HepG2 (cell line): ENCODE data around the gene ABTB2. TPM values are rescaled to one million over a fixed set of nuclear protein-coding genes. Genes with fewer than 3 reads are reported as not detected.

Source experiments
- AHR ChIP-seq: IDR thresholded peaks from 2 replicates; pipeline ENCODE4 v1.6.1; 2018; ENCODE audit warnings: missing genetic modification reagents, missing compliant biosample characterization
- EP300 ChIP-seq, 3 experiments: sonication (generic) in 1 of 3; formaldehyde crosslinking in 1 of 3; IDR thresholded peaks; 2 replicates each; pipeline versions ENCODE4 v1.5.1 to v1.6.1; 2011 to 2020; ENCODE audit warnings: low read depth in 2 of 3, low read length in 2 of 3, borderline replicate concordance in 1 of 3, improper control_type of control experiment in 1 of 3, mild to moderate bottlenecking in 1 of 3, missing genetic modification reagents in 1 of 3, moderate library complexity in 1 of 3
- FOXK1 ChIP-seq: sonication (generic); formaldehyde crosslinking; IDR thresholded peaks from 2 replicates; pipeline ENCODE4 v1.4.0; 2020; ENCODE audit warnings: low read depth, missing genetic modification reagents, borderline replicate concordance
- GATAD2A ChIP-seq: IDR thresholded peaks from 2 replicates; pipeline ENCODE4 v1.6.1; 2016
- IRX3 ChIP-seq: sonication (generic); formaldehyde crosslinking; IDR thresholded peaks from 2 replicates; pipeline ENCODE4 v1.8.1; 2023; ENCODE audit warnings: mild to moderate bottlenecking, low read depth, missing genetic modification reagents, borderline replicate concordance
- ZNF749 ChIP-seq: sonication (generic); formaldehyde crosslinking; IDR thresholded peaks from 2 replicates; pipeline ENCODE4 v1.8.0; 2022; ENCODE audit warnings: mild to moderate bottlenecking, missing genetic modification reagents, moderate library complexity, borderline replicate concordance
- polyA plus RNA-seq, 8 experiments: library from polyadenylated mRNA; depleted of rRNA in 3 of 8; stranded (reverse) in 7 of 8; unstranded in 1 of 8; fragments of >200 nt; fragmentation: Illumina TruSeq in 4 of 8; extraction: Trizol in 4 of 8; gene quantifications; 2 replicates each; pipeline versions ENCODE4 v1.2.1 to v1.2.3, GENCODE V29; 2011 to 2016; ENCODE audit warnings: low read depth in 4 of 8, missing spikeins in 1 of 8, mixed read lengths in 1 of 8; ENCODE audit not compliant: insufficient read depth in 1 of 8
- total RNA-seq, 5 experiments: library from RNA; depleted of rRNA; stranded (reverse); fragments of >200 nt; fragmentation: Illumina TruSeq; extraction: Trizol; gene quantifications; 2 replicates each; pipeline ENCODE4 v1.2.3, GENCODE V29; 2016; ENCODE audit warnings: low read depth in 1 of 5
- TF ChIP-seq, protein P1 (sequence below): sonication (generic); formaldehyde crosslinking; IDR thresholded peaks from 2 replicates; pipeline ENCODE4 v1.5.0; 2020; ENCODE audit warnings: missing genetic modification reagents
- TF ChIP-seq, protein P2 (sequence below): sonication (generic); formaldehyde crosslinking; IDR thresholded peaks from 2 replicates; pipeline ENCODE4 v1.4.0; 2020; ENCODE audit warnings: missing genetic modification reagents
- TF ChIP-seq, protein P3 (sequence below): sonication (generic); formaldehyde crosslinking; IDR thresholded peaks from 2 replicates; pipeline ENCODE4 v1.5.0; 2020; ENCODE audit warnings: missing genetic modification reagents
- TF ChIP-seq, protein P4 (sequence below): sonication (generic); formaldehyde crosslinking; conservative IDR thresholded peaks from 2 replicates; pipeline ENCODE4 v1.4.0; 2020; ENCODE audit warnings: missing genetic modification reagents
- TF ChIP-seq, protein P5 (sequence below): sonication (generic); formaldehyde crosslinking; IDR thresholded peaks from 2 replicates; pipeline ENCODE4 v1.5.0; 2020; ENCODE audit warnings: missing genetic modification reagents, mild to moderate bottlenecking, borderline replicate concordance
- TF ChIP-seq, protein P6 (sequence below): sonication (generic); formaldehyde crosslinking; IDR thresholded peaks from 2 replicates; pipeline ENCODE4 v1.4.0; 2020; ENCODE audit warnings: missing genetic modification reagents, borderline replicate concordance
- TF ChIP-seq, protein P7 (sequence below): IDR thresholded peaks from 2 replicates; pipeline ENCODE4 v1.6.1; 2016; ENCODE audit warnings: low read depth, borderline replicate concordance

Gene ABTB2
- total and polyA plus RNA-seq, 2 of the 13 experiments (the other 11 are each of a cell fraction or from before 2014, with no cell fraction given) = 5.1 to 15.4 TPM

DNA sequence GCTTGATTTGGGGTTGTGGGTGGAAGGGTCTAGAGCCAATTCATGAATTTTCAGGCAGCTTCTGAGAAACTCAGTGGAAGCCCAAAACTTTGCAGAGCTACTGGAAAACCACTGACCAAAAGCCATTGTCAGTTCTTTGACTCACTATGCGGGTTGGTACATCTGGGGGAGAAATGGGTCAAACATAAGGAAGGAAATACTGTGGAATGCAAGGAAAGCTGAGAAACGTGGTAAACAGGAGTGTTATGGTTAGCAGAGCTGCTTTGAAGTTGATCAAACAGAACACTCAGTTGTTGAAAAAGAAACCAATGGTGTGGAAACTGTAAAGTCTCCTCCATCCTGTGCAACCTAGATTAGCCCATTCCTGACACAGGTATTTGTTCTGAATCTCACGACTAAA is 6.3 kb upstream of the ABTB2 start (continued):
- TF ChIP-seq, protein P1, sequence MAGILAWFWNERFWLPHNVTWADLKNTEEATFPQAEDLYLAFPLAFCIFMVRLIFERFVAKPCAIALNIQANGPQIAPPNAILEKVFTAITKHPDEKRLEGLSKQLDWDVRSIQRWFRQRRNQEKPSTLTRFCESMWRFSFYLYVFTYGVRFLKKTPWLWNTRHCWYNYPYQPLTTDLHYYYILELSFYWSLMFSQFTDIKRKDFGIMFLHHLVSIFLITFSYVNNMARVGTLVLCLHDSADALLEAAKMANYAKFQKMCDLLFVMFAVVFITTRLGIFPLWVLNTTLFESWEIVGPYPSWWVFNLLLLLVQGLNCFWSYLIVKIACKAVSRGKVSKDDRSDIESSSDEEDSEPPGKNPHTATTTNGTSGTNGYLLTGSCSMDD (CRISPR knock-in tag) = no peak
- no peak for TF ChIP-seq AHR (CRISPR knock-in tag)
- TF ChIP-seq, protein P2, sequence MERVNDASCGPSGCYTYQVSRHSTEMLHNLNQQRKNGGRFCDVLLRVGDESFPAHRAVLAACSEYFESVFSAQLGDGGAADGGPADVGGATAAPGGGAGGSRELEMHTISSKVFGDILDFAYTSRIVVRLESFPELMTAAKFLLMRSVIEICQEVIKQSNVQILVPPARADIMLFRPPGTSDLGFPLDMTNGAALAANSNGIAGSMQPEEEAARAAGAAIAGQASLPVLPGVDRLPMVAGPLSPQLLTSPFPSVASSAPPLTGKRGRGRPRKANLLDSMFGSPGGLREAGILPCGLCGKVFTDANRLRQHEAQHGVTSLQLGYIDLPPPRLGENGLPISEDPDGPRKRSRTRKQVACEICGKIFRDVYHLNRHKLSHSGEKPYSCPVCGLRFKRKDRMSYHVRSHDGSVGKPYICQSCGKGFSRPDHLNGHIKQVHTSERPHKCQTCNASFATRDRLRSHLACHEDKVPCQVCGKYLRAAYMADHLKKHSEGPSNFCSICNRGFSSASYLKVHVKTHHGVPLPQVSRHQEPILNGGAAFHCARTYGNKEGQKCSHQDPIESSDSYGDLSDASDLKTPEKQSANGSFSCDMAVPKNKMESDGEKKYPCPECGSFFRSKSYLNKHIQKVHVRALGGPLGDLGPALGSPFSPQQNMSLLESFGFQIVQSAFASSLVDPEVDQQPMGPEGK = peak; percentile 39; the same call in 1 of the 2 replicates
- peak in 1 of 2 experiments; percentile 80; a peak in 2 of 4 replicates for TF ChIP-seq EP300 (IDR thresholded peaks at IDR 0.05; ENCODE audit: low read depth in 2 of 2, low read length in 2 of 2)
- TF ChIP-seq EP300 (CRISPR knock-in tag; IDR thresholded peaks at IDR 0.05; ENCODE audit: borderline replicate concordance) = peak; percentile 72; the same call in 1 of the 2 replicates
- 0 out of 2 replicates have a peak, but pooled peaks have one; percentile 21 for TF ChIP-seq FOXK1
- TF ChIP-seq IRX3 (CRISPR knock-in tag) = no peak
- TF ChIP-seq, protein P3, sequence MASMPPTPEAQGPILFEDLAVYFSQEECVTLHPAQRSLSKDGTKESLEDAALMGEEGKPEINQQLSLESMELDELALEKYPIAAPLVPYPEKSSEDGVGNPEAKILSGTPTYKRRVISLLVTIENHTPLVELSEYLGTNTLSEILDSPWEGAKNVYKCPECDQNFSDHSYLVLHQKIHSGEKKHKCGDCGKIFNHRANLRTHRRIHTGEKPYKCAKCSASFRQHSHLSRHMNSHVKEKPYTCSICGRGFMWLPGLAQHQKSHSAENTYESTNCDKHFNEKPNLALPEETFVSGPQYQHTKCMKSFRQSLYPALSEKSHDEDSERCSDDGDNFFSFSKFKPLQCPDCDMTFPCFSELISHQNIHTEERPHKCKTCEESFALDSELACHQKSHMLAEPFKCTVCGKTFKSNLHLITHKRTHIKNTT (CRISPR knock-in tag) = no peak
- TF ChIP-seq, protein P4, sequence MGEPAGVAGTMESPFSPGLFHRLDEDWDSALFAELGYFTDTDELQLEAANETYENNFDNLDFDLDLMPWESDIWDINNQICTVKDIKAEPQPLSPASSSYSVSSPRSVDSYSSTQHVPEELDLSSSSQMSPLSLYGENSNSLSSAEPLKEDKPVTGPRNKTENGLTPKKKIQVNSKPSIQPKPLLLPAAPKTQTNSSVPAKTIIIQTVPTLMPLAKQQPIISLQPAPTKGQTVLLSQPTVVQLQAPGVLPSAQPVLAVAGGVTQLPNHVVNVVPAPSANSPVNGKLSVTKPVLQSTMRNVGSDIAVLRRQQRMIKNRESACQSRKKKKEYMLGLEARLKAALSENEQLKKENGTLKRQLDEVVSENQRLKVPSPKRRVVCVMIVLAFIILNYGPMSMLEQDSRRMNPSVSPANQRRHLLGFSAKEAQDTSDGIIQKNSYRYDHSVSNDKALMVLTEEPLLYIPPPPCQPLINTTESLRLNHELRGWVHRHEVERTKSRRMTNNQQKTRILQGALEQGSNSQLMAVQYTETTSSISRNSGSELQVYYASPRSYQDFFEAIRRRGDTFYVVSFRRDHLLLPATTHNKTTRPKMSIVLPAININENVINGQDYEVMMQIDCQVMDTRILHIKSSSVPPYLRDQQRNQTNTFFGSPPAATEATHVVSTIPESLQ (CRISPR knock-in tag) = no peak
- peak; percentile 30; the same call in 1 of the 2 replicates for TF ChIP-seq GATAD2A (CRISPR knock-in tag)
- TF ChIP-seq, protein P5, sequence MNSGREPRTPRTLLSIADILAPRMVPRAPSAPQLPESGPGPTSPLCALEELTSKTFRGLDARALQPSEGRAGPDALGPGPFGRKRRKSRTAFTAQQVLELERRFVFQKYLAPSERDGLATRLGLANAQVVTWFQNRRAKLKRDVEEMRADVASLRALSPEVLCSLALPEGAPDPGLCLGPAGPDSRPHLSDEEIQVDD (CRISPR knock-in tag) = no peak
- TF ChIP-seq, protein P6, sequence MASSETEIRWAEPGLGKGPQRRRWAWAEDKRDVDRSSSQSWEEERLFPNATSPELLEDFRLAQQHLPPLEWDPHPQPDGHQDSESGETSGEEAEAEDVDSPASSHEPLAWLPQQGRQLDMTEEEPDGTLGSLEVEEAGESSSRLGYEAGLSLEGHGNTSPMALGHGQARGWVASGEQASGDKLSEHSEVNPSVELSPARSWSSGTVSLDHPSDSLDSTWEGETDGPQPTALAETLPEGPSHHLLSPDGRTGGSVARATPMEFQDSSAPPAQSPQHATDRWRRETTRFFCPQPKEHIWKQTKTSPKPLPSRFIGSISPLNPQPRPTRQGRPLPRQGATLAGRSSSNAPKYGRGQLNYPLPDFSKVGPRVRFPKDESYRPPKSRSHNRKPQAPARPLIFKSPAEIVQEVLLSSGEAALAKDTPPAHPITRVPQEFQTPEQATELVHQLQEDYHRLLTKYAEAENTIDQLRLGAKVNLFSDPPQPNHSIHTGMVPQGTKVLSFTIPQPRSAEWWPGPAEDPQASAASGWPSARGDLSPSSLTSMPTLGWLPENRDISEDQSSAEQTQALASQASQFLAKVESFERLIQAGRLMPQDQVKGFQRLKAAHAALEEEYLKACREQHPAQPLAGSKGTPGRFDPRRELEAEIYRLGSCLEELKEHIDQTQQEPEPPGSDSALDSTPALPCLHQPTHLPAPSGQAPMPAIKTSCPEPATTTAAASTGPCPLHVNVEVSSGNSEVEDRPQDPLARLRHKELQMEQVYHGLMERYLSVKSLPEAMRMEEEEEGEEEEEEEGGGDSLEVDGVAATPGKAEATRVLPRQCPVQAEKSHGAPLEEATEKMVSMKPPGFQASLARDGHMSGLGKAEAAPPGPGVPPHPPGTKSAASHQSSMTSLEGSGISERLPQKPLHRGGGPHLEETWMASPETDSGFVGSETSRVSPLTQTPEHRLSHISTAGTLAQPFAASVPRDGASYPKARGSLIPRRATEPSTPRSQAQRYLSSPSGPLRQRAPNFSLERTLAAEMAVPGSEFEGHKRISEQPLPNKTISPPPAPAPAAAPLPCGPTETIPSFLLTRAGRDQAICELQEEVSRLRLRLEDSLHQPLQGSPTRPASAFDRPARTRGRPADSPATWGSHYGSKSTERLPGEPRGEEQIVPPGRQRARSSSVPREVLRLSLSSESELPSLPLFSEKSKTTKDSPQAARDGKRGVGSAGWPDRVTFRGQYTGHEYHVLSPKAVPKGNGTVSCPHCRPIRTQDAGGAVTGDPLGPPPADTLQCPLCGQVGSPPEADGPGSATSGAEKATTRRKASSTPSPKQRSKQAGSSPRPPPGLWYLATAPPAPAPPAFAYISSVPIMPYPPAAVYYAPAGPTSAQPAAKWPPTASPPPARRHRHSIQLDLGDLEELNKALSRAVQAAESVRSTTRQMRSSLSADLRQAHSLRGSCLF (CRISPR knock-in tag) = no peak
- no peak for TF ChIP-seq ZNF749 (CRISPR knock-in tag)
- TF ChIP-seq, protein P7, sequence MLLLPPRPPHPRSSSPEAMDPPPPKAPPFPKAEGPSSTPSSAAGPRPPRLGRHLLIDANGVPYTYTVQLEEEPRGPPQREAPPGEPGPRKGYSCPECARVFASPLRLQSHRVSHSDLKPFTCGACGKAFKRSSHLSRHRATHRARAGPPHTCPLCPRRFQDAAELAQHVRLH (CRISPR knock-in tag) = no peak
